ENCODE results near the gene SELE. TPM values are rescaled to one million over a fixed set of nuclear protein-coding genes. Genes with fewer than 3 reads are reported as not detected.
"Not testable (repeated sequence)": the region's sequence is repeated elsewhere in the genome, so short reads cannot be mapped to it uniquely, and the experiment has no call there.

Gene SELE
- total RNA-seq, 1 experiment from 2014 or later, result not detected

DNA sequence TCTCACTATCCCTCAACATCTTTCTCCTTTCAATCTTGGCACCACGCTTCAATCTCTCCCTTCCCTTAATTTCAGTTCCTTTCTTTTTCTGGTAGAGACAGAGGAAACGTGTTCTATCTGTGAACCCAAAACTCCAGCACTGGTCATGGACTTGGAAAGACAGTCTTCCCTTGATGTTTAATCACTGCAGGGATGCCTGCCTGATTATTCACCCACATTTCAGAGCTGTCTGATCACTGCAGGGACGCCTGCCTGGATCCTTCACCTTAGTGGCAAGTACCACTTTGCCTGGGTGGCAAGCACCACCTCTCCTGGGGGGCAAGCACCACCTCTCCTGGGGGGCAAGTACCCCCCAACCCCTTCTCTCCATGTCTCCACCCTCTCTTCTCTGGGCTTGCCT is 50.2 kb downstream of the SELE start:
- DNase-seq (ENCODE audit: low read depth), result no peak

GRCh38 chr1:169683168-169683567 is 50.7 kb downstream of the SELE start:
- not testable (repeated sequence) for DNase-seq (ENCODE audit: low read depth)

GRCh38 chr1:169682071-169682470 is 51.8 kb downstream of the SELE start:
- no peak for DNase-seq (ENCODE audit: low read depth)

DNA sequence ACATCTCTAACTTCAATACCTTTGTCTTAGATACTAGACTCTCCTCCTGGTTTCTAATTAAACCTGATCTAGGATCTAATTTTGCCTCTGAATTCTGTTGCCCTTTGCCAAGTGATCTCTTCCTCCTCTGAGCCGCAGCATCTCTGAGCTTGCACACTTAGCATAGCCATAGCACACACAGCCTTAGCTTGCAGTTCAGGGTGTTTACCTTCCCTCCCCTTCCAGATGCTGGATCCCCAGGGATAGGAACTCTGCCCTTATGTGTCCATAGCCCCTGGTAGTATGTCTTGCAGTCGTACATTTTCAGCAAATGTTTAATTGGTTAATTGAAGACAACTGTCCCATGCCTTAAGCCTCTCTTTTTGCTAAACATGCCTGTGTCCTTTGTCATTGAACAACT is 52.7 kb downstream of the SELE start:
- no peak for DNase-seq (ENCODE audit: low read depth)

DNA sequence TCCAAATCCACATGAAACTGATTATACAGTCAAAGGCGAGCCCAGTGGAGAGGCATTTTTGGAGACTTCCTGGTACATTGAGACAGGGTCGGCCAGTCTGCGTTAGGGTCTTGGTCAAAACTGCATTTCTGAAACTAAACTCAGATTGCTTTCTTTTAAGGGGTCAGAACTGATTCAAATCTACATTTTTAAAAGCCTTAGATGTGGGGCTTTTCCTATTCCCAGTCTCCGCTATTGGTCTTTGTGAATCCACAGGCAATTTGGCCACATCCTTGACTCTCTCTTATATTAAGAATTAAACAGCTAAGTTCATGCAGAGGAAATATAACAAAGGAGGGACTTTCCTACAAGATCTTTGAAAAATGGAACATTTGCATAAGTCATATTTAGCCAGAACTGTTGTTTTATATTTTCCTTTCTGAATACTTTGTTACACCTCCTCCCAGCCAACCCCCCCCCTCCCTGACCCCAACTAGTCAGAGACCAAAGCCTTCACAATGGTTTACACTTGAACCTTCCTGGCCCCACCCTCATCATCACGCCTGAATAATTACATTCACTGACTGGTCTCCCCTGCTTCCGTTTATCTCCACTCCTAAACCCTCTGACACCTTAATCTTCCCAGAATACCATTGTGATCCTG is 53.4 kb downstream of the SELE start:
- no peak for DNase-seq (ENCODE audit: low read depth)

- DNase-seq (ENCODE audit: low read depth), result no peak
Observed at GRCh38 chr1:169679692-169680091, 54.2 kb downstream of the SELE start.

- peak; percentile 79 for DNase-seq (ENCODE audit: low read depth)
Observed at GRCh38 chr1:169676001-169676400, 57.9 kb downstream of the SELE start.

Other genes starting within 250 kb of the SELE start
- 7.1 and 7.2 TPM in 2 replicates for gene SLC19A2, start 248.1 kb downstream of the SELE start, total RNA-seq (2014; rRNA removed; shearing (Covaris generic))
- gene F5, start 147.6 kb downstream of the SELE start, total RNA-seq (2014; rRNA removed; shearing (Covaris generic)), result not detected in 2 replicates
- gene SELP, start 104.0 kb downstream of the SELE start, total RNA-seq (2014; rRNA removed; shearing (Covaris generic)), result not detected in 2 replicates
- gene SELL, start 22.5 kb downstream of the SELE start, total RNA-seq (2014; rRNA removed; shearing (Covaris generic)), result 0.27 TPM in 1 of 2 replicates, not detected in the other
- gene METTL18, start 60.8 kb upstream of the SELE start, total RNA-seq (2014; rRNA removed; shearing (Covaris generic)), result 9.1 and 10.6 TPM in 2 replicates
- gene SCYL3, start 159.8 kb upstream of the SELE start, total RNA-seq (2014; rRNA removed; shearing (Covaris generic)), result 3.1 and 3.9 TPM in 2 replicates